ENCODE results near the gene DLX1. TPM values are rescaled to one million over a fixed set of nuclear protein-coding genes. Genes with fewer than 3 reads are reported as not detected.

DLX1 gene
- total RNA-seq, 1 donor = not detected

DNA sequence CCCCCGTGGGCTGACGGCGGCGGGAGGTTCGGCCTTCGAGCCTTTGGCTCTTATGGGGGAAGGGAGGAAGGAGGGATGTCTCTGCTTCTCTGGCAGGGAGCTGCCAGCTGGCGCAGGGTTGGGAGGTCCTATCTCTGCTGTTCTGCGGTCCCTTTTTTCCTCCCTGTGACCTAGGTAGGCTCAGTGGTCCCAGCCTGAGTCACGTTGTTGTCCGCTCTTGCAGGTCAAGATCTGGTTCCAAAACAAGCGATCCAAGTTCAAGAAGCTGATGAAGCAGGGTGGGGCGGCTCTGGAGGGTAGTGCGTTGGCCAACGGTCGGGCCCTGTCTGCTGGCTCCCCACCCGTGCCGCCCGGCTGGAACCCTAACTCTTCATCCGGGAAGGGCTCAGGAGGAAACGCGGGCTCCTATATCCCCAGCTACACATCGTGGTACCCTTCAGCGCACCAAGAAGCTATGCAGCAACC, 2.5 kb downstream of the DLX1 start:
- TF ChIP-seq, protein P1, sequence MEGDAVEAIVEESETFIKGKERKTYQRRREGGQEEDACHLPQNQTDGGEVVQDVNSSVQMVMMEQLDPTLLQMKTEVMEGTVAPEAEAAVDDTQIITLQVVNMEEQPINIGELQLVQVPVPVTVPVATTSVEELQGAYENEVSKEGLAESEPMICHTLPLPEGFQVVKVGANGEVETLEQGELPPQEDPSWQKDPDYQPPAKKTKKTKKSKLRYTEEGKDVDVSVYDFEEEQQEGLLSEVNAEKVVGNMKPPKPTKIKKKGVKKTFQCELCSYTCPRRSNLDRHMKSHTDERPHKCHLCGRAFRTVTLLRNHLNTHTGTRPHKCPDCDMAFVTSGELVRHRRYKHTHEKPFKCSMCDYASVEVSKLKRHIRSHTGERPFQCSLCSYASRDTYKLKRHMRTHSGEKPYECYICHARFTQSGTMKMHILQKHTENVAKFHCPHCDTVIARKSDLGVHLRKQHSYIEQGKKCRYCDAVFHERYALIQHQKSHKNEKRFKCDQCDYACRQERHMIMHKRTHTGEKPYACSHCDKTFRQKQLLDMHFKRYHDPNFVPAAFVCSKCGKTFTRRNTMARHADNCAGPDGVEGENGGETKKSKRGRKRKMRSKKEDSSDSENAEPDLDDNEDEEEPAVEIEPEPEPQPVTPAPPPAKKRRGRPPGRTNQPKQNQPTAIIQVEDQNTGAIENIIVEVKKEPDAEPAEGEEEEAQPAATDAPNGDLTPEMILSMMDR (IDR thresholded peaks at IDR 0.05; ENCODE audit: insufficient read depth, low read depth, low read length) = no peak
- H3K4me3 ChIP-seq (ENCODE audit: low read depth, low read length) = no peak overlapping the region
- DNase-seq (ENCODE audit: low read depth) = no peak

GRCh38 chr2:172088245-172089004, 3.1 kb downstream of the DLX1 start:
- DNase-seq (ENCODE audit: low read depth) = no peak
- TF ChIP-seq, protein P1 (IDR thresholded peaks at IDR 0.05; ENCODE audit: insufficient read depth, low read depth, low read length) = no peak
- no peak overlapping the region for H3K4me3 ChIP-seq (ENCODE audit: low read depth, low read length)

DNA sequence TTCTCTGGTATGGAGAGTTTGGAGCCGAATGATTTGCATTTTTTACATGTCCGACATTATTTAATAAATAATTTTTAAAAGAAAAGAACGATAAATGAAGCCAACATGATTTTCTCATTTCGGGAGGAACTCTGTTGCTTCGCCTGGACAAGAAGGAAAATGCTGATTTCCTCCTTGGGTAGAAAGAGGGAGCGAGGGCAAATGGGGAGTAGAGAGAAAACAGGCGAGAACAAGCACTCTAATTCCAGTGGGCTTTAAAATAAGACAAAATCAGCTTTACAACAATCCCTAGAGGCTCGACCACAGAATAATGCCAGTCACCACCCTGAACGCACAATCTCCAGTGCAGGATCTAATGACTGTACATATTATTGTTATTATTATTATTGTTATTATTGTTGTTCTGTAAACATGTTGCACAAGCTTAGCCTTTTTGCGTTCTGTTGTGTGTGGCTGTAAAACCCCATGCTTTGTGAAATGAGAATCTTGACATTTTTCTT, 3.7 kb downstream of the DLX1 start:
- TF ChIP-seq, protein P1 (IDR thresholded peaks at IDR 0.05; ENCODE audit: insufficient read depth, low read depth, low read length) = no peak
- DNase-seq (ENCODE audit: low read depth) = no peak
- H3K4me3 ChIP-seq (ENCODE audit: low read depth, low read length) = no peak overlapping the region

- H3K4me3 ChIP-seq (ENCODE audit: low read depth, low read length) = no peak overlapping the region
- no peak for DNase-seq (ENCODE audit: low read depth)
- TF ChIP-seq, protein P1 (IDR thresholded peaks at IDR 0.05; ENCODE audit: insufficient read depth, low read depth, low read length) = no peak
Measured at GRCh38 chr2:172089633-172090032, 4.3 kb downstream of the DLX1 start.

- TF ChIP-seq, protein P1 (IDR thresholded peaks at IDR 0.05; ENCODE audit: insufficient read depth, low read depth, low read length) = no peak
- DNase-seq (ENCODE audit: low read depth) = no peak
- H3K4me3 ChIP-seq (ENCODE audit: low read depth, low read length) = no peak overlapping the region
Measured at GRCh38 chr2:172090044-172090961, 5.0 kb downstream of the DLX1 start.

DNA sequence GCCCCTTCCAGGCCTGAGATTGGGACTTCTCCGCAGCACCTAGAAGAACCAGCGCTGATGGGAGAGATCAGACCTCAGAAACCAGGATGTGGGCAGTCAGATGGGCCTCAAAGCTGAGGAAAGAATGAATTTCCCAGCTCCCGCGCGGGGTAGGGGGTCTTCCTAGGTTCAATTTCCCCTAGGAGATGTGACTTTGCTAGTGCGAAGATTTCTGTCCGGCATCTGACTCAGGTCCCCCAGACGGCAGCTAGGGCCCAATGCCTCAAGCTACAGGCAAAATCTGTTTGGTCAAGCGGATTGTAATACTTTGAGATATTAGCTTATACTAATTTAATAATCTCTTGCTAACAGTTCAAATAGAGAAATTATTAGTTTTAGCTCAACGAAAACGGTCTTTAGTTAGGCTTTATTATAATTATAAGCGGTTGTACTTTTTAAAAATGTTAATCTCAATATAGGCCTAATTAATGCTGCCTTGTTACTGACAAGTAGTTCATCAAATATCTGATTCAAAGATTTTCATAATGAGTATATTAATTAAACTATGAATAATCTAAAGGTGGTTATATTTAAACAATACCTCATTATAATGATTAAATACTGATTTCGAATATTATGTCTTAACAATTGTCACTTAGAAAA, 5.8 kb downstream of the DLX1 start:
- TF ChIP-seq, protein P1 (IDR thresholded peaks at IDR 0.05; ENCODE audit: insufficient read depth, low read depth, low read length) = no peak
- H3K4me3 ChIP-seq (ENCODE audit: low read depth, low read length) = no peak overlapping the region
- DNase-seq (ENCODE audit: low read depth) = no peak
